GM19372 (cell line): ENCODE results near the gene NAT14.
A peak's percentile ranks its signal among the peaks of the same experiment; 100 is the strongest.

Experiments
- ATAC-seq: cut with Tn5 transposase; IDR thresholded peaks from one replicate; pipeline ENCODE4 v1.9.1; 2021; ENCODE audit warnings: mild to moderate bottlenecking, low read depth, moderate library complexity; ENCODE audit not compliant: unreplicated experiment

NAT14 gene

GRCh38 chr19:55452749-55453346 lies 32.1 kb upstream of the NAT14 start:
- no peak for ATAC-seq

DNA sequence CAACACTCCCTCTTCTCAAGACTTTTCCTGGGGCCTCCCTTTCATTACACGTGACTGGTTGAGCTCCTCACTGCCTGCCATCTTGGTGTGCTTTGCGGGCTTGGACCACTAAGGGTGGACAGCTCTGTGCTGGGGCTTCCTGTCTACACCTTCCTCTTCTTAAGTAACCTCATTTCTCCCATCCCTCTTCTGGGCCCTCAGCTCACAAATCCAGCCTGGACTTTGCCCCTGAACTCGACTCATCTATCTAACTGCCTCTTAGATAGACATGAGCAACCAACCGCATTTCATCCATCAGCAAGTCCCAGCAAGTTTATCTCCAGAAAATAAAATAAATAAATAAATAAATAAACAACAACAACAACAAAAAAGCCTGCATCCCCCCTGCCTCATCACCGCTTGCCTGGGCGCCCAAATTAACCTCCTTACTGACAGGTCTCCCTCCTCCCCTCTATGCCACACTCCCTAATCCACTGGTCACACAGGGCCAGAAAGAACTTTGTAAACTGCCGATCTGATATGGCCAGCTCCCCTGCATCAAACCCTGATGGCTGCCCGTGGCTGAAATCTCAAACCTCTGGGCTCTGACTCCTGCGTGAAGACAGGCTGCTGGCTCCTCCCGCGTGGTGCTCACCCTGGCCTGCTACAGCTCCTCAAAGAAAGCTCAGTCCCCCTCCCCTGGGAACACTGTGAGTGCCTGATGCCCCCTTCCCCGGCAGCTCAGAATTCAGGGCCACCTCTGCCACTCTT lies 31.3 kb upstream of the NAT14 start:
- no peak for ATAC-seq

GRCh38 chr19:55454787-55455243 lies 30.2 kb upstream of the NAT14 start:
- ATAC-seq, result no peak

GRCh38 chr19:55455576-55456235 lies 29.3 kb upstream of the NAT14 start:
- no peak for ATAC-seq

GRCh38 chr19:55456347-55456746 lies 28.6 kb upstream of the NAT14 start:
- ATAC-seq, result no peak

DNA sequence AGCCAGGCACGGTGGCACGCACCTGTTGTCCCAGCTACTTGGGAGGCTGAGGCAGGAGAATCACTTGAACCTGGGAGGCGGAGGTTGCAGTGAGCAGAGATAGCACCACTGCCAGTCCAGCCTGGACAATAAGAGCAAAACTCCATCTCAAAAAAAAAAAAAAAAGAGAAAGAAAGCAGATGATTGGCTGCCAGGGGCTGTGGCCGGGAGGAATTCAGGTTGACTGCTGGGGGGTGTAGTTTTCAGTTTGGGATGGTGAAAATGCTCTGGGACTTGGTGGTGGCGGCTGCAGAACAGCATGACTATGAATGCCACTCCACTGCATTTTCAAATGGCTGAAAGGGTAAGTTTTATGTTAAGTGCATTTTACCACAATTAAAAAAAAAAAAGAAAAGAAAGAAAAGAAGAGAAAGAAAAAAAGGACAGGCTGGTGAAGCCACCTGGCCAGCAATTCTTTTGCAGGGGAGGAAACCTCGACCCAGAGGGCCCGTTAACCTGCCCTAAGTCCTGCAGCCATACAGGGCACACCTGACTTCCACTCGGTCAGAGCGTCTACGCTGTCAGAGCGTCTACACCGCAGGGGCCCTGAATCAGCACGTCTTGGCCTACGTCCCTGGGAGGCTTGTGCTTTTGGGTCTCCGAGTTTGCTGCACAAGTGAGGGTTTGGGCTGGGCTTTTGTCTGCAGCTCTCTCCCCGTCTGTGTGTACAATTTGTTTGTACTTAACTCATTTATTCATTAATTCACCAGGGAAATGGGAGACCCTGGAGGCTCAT lies 27.1 kb upstream of the NAT14 start:
- ATAC-seq, result no peak

GRCh38 chr19:55459551-55459949 lies 25.4 kb upstream of the NAT14 start:
- no peak for ATAC-seq

DNA sequence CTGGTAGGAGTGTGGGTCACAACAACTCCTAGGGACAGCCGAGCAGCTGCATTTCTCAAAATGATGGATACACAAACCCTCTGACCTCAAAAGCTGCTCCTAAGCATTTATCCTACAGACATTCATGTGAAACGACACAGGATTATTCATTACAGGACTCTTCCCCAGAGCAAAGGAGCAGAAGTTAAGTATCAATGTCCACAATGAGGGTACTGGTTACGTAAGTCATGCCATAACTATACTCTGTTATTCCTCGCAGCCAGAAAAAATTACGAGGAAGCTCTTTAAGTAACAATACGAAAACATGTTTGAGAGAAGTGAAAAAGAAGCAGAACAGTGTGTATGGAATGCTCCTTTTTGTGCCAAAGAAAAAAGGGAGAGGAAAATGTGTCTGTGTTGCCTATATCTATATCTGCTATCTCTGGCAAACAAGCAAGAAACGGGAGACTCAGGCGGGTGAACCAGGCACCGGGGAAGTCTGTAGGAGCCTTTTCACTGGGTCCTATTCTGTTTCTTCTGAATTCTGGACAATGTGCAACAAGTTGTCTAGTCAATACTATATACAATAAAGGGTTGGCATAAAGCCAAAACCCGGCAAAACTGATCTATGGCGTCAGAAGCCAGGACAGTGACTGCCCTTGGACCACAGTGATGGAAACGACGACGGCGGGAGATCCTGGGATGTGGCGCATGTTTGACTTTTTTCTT lies 24.9 kb upstream of the NAT14 start:
- ATAC-seq, result no peak

DNA sequence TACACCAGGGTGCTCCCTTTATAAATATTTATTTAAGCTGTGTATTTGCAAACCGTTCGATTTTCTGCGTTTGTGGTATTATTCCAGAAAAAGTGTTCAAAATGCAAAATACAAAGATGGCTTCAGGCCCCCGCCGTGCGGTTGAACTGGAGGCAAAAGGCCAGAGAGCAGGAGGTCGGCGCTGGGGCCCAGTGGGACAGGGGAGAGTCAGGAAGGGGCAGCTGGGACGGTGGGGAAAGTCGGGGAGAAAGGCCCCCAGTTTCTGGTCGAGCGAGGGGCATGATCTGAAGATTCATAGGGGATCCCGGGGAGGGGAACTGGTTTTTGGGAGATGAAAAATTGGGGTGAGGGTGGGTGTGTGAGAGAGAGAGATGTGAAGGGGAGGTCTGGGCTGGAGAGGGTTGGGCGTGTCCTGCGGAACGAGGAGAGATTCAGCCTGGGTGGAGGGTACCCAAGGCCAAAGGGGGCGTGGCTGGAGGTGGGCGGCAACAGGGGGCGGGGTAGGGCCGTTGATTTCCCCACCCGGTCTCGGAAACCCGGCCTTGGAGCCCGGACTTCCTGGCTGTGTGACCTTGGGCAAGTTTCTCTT lies 24.2 kb upstream of the NAT14 start:
- no peak for ATAC-seq

GRCh38 chr19:55461259-55461973 lies 23.6 kb upstream of the NAT14 start, which contains the start of gene ISOC2:
TSS of gene ISOC2 (minus strand) at chr19:55461642. CDS start at chr19:55456486, 5,156 bp downstream.
- peak; percentile 89 for ATAC-seq

GRCh38 chr19:55461974-55462626 lies 22.9 kb upstream of the NAT14 start:
- ATAC-seq, result no peak

DNA sequence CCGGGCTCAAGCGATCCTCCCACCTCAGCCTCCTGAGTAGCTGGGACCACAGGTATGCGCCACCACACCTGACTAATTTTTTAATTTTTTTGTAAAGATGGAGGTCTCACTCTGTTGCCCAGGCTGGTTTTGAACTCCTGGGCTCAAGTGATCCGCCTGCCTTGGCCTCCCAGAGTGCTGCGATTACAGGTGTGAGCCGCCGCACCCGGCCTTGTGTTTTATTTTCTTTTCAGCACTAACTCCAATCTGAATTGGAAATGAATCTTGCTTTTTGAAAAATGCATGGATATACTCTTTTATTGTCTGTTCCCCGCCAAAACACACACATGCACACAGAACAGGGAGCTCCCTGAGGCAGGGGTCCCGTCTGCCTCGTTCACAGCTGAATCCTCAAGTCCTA lies 22.3 kb upstream of the NAT14 start:
- ATAC-seq, result no peak

GRCh38 chr19:55463583-55464031 lies 21.4 kb upstream of the NAT14 start:
- ATAC-seq, result no peak

DNA sequence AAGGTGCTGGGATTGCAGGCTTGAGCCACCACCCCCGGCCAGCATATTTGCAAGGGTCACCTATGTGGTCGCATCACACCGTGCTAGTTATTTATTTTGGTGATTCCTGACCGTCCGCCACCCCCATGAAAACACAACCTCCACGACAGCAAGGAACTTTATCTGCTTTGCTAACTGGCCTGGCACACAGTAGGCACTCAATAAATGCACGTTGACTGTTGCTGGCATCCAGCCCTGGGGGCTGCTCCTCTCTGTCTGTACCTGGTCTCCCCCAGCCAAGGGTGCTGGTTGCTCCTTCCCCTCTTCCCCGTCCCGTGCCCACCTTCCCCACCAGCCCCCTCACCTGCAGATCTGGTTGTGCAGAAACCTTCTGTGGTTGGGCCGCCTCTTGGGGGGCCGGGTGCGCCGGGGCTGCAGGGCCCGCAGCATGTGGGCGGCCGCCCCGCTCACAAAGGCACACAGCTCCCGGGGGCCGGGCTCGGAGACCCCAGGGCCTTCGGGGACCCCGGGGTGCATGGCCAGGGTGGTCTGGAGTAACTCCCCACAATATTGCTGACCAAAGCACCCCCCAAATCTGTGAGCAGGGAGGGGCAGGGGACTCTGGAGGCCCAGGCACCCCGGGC lies 20.8 kb upstream of the NAT14 start:
- no peak for ATAC-seq

DNA sequence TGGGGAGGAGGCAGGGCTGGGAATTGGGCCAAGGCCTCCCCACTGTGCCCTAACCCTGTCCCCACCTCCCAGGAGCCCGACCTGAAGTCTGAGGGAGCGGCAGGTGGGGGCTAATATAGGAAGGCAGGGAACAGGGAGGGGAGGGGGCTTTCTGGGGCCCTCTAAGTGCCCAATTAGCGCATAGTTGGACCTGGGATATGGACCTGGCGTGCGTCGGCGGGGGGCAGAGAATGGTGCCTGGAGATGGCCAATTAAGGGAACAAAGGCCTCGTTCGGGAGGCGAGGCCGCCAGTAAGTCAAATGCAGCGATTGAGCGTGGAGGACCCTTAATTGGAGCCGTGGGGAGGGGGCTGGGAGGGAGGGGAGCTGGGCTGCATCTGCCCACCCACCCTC lies 20.3 kb upstream of the NAT14 start, which contains the start of gene C19orf85:
C19orf85 (minus strand) TSS at position 90 of the 393 bp plus-strand sequence. CDS start 197 bp downstream, outside the sequence.
- ATAC-seq, result no peak

DNA sequence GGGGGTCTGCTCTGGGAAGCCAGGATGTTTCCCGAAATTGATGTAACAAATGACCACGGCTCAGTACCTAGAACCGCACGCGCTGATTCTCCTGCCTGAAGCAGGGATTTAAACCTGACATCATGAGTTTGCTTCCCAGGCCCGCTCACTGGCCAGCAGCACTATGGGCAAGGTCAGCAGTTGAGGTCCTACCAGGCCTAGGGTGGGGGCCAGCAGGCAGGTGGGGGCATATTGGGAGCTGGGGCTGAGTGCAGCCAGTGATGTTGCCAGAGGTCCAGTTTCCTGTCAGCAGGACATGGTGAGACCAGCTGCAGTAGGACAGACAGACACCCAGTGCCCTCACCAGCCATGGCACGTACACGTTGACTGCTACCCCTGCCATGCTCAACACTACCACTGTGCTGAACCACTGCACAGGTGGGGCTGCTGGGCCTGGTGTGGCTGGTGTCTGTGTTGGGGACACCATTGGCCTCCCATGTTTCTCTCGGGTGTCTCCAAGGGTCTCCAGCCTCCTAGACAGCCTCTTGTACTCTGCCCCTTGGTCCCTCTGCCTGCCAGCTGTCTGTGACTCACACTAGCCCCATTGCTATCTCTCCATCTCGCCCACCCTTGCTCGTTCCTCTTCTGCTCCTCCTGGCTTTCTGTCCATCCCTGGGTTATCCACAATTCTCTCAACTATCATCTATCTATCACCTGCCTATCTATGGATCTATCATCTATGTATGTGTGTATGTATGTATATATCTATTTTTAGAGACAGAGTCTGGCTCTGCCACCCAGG lies 19.3 kb upstream of the NAT14 start:
- no peak for ATAC-seq

DNA sequence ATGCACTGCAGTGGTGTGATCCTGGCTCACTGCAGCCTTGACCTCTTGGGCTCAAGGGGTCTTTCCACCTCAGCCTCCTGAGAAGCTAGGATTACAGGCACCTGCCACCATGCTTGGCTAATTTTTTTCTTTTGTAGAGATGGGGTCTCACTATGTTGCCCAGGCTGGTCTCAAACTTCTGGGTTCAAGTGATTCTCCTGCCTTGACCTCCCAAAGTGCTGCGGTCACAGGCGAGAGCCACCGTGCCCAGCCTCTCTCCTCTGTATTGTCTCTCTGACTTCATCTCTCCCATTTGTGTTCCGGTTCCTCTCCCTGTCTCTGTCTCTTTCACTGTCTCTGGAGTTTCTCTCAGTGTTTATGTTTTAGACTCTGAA lies 18.8 kb upstream of the NAT14 start:
- ATAC-seq, result no peak
